GM21619 (cell line): ENCODE results near the gene BAG5.
"Not testable (repeated sequence)": the region's sequence is repeated elsewhere in the genome, so short reads cannot be mapped to it uniquely, and the experiment has no call there.

Source experiments
- ATAC-seq: cut with Tn5 transposase; IDR thresholded peaks from one replicate; pipeline ENCODE4 v1.9.1; 2021; ENCODE audit not compliant: unreplicated experiment

The BAG5 gene

DNA sequence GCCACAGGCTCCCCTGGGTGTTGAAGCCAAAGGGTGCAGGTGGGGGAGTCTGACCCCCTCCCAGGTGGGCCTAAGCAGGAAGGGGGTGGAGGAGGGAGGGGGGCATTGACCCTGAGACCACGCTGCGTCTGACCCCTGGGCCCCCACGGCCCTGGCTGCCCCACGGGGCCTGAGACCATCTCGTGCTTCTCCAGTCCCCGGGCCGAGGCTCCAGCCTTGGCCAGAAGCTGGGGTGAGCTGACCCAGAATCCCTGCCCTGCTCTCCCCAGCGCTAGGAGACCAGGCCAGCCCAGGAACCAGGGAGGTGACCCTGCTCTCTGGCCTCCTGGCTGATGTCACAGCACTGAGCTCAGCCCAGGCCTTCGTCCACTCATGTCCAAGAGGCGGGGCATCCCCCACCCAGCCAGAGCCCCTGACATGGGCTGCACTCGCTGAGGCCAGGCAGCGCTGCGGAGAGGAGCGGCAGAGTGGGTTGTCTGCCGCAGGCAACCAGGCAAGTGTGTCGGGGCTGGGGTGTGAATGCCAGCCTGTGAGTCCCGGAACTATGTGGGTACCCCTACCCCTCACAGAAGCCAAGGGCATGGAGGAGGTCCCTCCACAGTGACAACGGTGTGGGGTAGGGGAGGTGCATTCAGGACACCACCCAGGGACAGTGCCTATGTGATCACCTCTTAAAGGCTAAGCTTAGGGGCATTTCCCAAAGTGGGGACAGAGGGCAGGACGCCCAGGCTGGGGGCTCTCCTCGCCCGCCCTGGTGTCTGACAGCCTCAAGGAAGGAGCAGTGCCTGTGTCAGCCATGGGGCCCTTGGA, 27.2 kb downstream of the BAG5 start:
- ATAC-seq, result no peak

DNA sequence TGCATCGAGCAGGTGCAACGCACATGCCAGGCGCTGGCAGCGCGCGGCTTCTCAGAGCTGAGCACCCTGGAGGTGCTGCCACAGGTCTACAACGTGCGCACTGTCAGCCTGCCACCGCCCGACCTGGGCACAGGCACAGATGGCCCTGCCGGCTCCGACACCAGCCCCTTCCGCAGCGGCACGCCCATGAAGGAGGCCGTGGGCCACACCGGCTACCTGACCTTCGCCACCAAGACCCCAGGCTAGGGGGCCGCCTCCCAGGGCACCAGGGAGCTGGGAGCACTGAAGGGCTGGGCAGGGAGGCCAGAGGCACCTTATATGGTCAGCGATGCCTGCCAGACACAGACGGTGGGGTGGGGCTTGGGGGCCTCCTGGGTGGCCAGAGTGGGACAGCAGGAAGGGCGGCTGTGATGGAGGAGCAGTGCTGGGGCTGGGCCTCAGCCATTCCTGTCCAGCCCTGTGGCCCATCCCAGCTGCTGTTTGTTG, 27.8 kb downstream of the BAG5 start:
- ATAC-seq, result no peak

DNA sequence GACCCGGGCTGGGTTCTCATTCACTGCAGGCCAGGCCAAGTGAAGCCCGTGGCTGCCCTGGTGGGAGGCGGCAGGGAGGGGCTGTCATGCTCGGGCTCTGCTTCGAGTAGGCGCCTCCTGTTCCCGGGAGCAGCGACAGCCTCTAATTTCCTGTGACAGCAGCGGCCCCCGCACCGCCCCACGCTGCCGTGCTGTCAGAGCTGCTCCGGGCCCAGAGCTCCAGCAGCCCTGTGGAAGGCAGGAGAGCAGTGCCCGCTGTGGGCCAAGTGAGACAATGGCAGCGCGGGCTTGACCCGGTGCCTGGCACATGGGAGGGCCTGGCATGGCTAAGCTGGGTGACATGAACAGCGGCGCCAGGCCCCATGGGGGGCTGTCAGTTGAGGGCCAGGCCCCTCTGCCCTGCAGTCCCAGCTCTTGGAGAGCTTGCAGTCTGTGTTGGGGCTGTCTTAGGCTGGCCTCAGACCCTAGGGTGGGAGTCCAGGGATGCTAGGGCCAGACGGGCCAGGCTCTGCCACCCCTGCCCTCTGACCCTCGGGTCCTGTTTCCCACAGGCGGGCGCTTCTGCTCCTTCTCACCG, 28.4 kb downstream of the BAG5 start:
- ATAC-seq, result no peak

DNA sequence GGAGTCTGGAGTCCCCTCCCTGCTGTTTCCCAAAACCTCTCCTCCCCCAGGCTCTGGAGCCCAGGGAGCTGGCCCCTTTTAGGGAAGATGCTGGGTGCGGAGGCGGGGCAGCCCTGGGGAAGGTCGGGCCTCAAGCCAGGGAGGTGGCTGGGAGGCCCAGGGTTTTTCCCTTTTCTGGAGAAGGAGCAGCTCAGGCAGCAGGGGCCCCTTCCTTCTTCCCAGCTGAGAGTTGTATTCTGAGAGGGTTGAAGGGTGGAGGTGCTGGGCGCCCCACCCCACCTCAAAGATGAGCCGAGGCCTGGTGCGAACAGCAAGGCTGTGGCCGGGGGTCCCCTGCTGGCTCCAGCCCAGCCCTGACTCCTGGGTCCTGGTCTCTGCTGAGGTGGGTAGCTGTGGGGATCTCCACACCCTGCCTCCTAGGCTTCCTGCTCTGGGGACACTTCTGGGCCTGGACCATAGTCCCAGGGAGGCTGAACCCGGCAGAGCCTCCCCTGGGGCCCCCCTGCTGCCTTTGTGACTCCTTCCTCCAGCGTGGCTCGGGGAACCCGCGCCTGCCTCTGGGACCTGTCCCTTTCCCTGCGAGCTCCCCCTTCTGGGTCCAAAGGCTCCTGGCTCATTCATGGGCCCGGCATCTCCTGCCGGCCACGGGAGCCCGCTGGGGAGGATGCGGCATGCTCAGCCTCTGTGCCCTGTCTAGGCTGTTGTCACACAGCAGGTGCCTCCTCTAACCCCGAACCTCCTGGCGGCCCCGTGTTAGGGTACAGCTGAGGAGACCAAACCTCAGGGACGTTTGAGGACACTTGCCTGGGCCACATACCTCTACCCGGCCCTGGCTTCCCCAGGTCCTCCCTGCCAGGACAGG, 29.1 kb downstream of the BAG5 start:
- no peak for ATAC-seq

DNA sequence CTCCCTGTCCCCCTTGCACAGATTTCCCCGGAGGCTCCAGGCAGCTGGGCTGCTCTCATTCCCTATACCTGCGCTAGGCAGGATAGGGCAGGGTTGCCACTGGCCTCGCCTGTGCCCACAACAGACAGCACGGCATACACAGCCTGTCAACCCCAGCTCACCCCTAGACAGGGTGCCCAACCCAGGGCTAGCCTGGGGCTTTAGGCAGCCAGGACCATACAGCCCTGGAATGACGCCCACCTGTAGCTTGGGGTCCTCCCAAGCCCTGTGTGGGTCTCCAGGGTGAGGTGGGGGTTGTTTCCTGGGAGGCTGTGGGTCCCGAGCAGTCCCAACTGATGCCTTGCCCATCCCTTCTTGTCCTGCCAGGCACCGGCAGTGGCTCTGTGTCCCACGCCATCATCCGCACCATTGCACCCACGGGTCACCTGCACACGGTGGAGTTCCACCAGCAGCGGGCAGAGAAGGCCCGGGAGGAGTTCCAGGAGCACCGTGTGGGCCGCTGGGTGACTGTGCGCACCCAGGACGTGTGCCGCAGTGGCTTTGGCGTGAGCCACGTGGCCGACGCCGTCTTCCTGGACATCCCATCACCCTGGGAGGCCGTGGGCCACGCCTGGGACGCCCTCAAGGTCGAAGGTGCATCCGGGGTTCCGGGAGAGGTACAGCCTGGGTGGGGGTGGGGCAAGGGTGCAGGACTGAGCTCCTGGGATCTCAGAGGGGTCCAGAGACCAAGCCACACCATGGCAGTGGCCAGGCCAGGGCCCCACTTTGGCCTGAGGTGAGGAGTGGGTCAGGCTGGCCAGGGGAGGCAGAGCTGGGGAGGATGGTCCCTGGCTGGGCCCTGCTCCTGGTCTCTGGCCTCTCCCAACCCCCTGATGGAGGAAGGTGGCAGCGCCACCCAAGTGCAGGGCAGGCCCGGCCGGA, 30.0 kb downstream of the BAG5 start:
- no peak for ATAC-seq

DNA sequence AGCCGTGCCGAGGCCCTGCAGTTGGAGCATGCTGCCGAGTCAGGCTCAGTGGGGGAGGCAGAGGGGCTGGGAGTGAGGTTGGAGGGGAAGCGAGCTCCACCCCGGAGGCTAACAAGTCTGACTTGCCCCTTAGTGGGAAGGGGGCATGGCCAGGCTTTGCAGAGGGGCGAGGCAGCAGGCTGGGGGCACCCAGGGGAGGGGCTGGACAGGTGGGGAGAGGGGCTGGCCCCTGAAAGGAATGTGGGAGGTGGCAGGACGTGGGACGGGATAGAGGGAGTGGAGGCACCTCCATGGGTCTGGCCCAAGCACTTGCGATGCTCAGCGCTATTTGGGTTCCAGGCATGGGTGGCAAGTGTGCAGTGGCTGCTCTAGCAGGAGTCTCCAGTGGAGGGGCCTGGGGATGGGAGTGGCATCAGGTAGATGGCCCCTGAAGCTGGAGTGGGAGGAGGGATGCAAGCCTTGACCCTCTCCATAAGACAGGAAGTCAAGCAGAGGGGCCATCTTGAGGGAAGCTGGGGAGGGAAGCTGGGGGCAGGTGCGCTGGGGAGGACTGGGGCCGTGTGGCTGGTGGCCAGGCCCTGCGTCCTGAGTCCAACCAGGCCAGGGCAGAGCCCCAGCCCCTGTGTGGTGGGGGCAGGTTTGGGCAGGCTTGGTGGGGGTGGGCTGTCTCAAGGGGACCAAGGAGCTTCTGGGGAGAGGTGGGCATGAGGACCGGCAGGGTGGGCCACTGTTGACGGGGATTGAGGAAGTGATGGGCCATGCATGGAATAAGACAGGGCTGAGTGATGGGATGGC, 30.8 kb downstream of the BAG5 start:
- no peak for ATAC-seq

DNA sequence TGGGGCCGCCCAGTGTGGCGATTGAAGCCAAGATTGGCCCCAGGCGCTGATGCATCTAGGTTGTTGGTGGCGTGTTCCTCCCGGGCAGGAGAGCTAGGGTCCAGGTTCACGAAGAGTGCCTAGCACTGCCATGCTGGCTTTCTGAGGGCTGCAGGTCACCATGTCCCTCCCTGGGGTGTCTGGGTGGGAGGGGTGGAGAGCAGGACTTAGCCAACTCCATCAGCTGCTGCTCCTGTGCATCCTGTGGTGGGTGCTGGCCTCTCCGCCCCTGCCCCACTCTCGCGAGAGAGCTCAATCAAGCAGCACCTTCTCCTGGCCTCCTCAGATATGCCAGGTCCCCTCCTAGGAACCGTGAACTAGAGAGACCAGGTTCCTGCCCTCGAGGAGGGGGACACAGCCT, 31.6 kb downstream of the BAG5 start:
- no peak for ATAC-seq

DNA sequence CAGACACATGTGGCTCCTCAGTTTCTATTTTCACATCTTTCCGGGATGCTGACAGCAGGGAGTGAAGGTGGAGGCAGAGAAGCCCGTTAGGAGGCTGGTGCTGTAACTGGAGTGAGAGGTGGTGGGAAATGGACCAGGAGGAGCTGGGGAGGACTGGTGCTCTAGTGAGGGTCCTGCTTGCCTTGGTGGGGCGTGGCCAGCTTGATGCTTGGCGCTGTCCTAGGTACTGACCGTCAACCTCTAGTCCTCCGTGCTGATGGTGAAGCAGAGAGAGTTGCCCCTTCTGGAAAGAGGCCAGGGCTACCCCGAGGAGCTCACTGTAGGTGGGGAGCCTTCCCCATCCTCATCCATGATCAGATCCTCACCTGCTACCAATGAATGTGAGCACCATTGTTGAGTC, 32.1 kb downstream of the BAG5 start:
- ATAC-seq, result no peak

DNA sequence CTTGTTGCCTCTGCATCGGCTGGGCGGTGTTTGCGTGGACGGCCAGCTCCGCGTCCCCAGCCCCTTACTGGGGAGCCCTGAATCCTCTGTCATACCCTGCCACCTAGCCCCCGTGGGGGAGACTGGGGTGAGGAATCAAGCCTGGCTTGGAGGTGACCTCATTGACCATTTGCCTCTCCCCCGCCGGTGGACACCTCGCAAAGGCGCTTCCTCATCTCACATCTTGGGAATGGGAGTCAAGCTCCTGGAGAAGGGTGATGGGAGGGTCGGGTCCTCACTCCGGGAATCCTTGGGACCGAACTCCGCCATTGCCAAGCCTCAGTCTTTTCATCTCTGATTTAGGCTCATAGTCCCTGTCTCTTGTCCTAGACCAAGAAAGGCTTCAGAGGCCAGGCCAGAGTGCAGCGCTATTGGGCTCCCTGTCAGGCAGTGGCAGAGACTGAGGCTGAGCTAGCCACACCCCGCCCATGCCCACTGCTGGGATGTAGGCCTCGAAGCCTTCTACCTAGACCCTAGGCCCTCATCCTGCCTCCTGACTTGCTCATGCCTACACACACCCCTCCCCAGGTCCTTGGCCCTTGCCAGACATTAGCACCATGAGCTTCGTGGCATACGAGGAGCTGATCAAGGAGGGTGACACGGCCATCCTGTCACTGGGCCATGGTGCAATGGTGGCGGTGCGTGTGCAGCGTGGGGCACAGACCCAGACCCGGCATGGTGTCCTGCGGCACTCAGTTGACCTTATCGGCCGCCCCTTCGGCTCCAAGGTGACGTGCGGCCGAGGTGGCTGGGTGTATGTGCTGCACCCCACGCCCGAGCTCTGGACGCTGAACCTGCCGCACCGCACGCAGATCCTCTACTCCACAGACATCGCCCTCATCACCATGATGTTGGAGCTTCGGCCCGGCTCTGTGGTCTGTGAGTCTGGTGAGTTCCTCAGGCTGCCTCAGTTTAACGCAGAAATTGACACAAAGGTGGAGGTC, 32.8 kb downstream of the BAG5 start:
- no peak for ATAC-seq

DNA sequence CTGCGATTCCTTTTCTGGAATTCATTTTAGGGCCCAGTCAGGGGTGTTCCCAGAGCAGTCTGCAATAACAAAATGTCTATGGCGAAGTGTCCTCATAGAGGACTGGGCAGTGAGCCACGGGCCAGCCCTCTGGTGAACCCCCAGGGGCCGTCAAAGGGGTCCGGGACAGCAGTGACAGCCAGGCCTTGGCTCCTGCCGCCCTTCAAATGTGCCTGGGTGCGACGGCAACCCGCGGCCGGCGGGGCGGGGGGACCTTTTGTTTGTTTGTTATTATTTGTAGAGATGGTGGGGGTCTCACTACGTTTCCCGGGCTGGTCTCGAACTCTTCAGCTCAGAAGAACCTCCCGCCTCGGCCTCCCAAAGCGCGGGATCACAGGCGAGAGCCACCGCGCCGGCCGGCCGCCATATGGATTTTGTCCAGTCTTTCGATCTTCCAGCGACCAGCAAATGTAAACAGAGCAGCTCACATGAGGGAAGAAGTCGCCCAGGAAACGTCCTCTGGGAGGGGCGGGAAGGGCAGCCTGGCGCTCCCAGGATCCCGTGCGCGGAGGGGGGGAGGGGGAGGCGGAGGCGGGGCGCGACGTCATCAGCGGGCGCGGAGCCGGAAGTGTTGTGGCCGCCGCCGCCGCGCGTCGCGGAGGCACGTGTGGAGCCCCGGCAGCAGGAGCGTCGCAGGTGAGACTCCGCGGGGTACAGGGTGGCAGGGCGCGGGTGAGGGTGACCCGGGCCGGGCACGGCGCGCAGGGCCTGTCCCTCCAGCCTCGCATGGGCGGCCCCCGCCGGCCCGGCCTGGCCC, 33.7 kb downstream of the BAG5 start, which contains the start of gene TRMT61A:
Gene TRMT61A (plus strand): TSS at position 610 of the 796 bp plus-strand sequence. CDS start 783 bp downstream, outside the sequence.
- ATAC-seq, result peak; percentile 40

DNA sequence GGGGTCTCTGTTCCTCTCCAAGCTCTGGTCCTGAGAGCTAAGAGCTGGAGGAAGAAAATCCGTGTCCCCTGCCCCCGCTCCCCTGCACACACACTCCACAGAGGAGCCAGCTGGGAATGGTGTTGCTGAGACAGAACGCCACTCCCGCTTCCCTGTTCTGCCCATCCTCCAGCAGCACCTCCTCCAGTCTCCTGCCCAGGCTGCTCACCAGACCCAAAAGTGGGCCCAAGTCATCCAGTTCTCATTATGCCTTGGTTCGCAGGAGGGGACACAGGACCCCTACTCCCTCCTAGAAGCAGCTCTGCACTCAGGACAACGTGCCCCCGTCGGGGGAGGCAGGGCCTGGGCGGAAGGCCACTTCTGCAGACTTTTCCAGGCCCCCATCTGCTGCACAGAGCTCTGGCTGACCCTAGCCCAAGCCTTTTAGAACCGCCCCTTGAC, 34.3 kb downstream of the BAG5 start:
- ATAC-seq, result no peak

DNA sequence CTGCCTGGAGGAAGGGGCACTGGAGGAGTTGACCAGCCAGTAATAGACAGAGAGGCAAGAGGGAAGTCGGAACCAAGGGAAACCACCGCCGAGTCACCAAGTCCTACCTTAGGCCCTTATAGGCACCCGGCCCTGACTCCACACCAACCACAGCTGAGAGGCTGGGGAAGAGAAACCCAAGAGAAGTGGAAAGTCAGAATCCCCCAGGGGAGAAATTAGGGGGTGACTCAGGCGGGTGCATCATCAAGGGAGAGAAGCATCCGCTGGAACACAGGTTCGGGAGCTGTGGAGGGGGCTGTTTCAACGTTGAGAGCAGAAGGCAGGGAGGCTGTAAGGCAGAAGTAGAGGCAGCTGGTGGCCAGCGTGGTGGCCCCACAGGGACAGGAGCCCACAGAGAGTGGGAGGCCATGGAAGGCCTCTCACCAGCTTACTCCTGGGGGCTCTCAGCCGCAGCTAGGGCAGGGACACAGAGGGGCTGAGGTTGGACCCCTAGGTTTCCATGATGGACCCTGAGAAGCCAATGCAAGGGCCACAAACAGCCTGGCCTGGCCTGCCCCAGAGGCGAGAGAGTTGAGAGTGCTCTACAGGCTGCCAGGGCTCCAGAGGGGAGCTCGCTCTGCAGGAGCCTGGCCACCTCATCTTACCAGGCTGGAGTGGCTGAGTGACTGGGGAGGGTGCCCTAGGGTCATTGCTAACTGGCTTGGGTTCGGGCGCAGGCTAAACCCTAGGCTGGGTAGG, 34.9 kb downstream of the BAG5 start:
- ATAC-seq, result peak; percentile 62

DNA sequence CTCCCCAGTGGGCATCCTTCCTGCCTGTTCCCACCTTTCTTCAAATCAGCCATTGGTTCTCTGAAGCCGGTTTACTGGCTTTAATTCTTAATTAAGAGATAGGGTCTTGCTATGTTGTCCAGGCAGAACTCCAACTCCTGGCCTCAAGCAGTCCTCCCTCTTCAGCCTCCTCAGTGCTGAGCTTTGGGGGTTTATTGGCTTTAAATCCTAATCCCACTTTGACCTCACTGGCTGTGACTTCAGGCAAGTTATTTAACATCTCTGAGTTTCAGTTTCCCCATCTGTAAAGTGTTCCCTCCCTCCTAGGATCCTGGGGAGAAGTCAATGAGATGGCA, 35.6 kb downstream of the BAG5 start:
- no peak for ATAC-seq

DNA sequence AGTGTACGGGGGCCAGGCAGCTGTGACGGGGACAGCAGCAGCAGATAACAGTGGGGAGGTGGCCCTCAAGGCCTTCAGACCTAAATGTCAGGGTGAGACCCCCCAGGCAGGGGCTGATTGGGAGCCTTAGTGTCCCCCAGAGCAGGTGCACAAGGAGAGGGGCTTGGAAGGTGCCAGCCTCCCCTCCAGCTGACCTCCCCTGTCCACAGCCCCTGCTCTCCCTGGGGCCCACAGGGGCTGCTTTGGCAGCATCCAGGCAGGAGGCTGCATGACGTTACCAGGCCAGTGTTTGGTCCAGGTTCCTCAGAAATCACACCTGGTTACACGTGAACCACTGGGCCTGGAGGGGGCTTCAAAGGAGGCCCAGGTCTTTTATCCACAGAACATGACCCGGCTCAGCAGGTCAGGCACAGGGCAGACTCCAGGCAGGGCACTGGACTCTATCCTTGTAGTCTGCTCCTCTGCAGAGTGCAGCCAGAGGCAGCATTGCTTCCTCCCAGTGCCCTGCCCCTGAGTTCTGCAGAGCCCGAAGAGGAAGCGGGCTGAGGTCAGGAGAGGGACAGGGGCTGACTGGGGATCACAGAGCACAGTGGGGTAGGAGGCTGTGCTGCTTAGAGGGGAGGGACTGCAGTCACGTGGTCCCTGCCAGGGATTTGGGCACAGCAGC, 36.1 kb downstream of the BAG5 start:
- ATAC-seq, result no peak

DNA sequence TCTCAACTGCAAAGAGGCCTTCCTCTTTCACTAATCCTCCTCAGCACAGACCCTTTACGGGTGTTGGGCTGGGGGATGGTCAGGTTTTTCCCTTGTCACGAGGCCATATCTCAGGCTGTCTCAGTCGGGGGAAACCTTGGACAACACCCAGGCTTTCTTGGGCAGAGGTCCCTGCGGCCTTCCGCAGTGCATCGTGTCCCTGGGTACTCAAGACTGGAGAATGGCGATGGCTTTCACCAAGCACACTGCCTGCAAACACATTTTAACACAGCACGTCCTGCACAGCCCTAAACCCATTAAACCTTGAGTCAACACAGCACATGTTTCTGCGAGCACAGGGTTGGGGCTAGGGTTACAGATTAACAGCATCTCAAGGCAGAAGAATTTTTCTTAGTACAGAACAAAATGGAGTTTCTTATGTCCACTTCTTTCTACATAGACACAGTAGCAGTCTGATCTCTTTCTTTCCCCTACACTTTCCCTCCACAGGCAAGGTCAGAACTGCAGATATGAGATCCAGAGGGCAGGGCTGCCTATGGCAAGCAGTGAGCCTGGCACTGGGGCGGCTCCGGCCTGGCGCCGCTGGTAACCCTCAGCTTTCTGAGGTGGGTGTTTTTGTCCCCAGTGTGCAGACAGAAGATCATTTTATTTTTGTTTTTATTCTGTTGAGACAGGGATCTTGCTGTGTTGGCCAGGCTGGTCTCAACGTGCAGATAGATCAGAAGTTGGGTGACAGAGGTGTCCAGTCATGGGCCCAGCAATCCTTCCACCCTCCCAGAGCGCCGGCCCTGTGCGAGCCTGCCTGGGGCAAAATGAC, 36.8 kb downstream of the BAG5 start:
- ATAC-seq, result not testable (repeated sequence)
